TTC549 (cell line): ENCODE measurements around the gene FAM120A.

Experiments used
- FAIRE-seq: peaks from 2 replicates; lab custom pipeline; 2012; peaks lifted over from hg19 to GRCh38; lab: Jason Lieb, UNC

FAM120A gene

DNA sequence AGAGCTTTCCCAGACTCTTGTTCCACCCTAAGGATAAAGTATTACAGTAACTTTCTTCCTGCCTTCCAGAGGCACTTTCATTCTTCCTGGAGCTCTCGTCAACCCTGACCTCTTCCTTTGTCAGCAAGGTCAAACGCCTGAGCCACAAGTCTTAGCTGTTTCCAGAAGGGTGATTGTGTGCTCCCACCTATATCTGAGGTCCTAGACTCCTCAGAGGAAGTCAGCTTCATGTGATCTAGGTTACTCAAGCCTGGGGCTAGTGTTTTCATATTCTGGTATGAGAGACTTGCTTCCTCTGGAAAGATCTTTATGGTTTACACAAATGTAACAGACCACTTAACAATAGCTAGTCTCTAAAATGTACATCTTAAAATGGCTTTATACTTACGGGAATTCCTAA lies 5.4 kb upstream of the FAM120A start:
- no peak for FAIRE-seq

DNA sequence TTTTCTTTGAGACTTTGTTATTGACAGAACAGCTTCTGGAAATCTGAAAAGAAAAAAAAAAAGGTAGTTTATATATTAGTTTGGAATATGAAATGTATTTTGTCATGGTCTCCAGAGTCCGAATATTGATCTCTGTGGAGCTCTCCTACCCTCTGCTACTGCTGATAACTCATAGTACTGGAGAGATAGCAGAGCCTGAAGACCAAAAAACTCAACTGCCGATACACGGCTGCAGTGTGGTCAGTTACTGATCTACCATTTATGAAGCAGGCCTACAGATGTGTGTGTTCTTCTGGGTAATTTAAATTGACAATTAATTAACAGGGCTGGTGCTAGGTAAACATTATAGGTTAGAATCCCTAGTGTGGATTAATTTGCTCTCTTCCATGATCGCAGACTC lies 3.8 kb upstream of the FAM120A start:
- no peak for FAIRE-seq

DNA sequence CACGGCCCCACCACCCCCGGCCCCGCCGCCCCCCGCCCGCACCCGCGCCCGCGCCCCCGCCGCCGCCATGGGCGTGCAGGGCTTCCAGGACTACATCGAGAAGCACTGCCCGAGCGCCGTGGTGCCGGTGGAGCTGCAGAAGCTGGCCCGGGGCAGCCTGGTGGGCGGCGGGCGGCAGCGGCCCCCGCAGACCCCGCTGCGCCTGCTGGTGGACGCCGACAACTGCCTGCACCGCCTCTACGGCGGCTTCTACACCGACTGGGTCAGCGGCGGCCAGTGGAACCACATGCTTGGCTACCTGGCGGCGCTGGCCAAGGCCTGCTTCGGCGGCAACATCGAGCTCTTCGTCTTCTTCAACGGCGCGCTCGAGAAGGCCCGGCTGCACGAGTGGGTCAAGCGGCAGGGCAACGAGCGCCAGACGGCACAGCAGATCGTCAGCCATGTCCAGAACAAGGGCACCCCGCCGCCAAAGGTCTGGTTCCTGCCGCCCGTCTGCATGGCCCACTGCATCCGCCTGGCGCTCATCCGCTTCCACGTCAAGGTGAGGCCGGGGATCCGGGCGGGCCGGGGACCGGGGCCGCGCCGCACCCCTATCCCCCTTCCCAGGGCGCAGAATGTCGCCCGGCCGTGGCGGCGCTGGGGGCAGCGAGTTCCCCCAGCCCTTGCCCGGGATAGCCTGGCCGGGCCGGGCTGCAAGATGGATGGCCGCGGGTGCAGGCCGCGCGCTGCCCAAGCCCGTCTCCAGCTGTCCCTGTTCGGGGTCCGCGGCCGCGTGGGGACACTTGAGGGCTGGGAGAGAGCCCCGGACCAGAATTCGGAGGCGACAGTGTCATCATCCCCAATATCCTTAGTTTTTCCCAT lies 594 bp downstream of the FAM120A start:
- FAIRE-seq = no peak

GRCh38 chr9:93452710-93453046 lies 1.2 kb downstream of the FAM120A start:
- no peak for FAIRE-seq

DNA sequence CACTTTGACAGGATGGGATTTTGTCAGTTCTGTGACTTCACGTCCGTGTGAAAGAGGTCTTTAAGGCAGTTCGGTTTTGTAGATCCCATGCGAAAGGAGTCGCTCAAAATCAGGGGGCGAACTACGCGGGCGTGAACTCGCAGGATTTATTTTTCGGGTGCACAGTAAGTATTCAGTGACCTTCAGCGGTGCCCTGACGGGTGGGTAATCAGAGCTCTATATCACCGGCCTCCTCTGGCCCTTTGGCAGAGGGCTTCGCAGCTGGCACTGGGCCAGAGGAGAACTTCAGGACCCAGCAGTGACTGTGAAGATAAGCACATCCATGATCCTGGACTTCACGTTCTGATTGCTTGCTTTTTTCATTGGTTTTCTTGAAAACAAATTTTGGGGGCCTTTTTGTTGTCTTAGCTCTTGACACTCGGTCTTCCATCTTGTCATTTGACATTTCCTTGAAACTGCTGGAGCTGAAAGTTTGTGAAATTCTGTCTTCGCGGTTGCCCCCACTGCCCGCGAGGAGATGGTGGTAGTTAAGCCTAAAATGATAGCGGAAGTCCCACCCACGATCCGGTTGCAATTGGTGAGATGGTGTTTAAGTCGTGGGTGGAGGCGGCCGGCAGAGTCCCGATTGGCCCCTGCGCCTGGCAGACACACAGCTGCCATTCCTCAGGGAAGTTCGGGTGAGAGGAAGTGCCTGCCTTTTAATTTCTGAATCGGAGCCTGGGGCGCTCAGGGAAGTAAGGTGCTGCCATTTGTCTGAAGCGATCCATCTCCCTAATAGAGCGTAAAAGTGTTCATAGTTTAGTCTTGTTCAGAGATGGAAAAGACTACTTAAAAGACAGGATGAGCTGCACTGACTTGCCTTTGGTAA lies 1.8 kb downstream of the FAM120A start, which contains the start of gene FAM120AOS:
FAM120AOS (minus strand) TSS at position 535 of the 868 bp plus-strand sequence. CDS start 872 bp downstream, outside the sequence.
- peak; percentile 75 for FAIRE-seq

GRCh38 chr9:93456022-93456421 lies 4.5 kb downstream of the FAM120A start:
- no peak for FAIRE-seq

GRCh38 chr9:93456504-93456903 lies 5.0 kb downstream of the FAM120A start:
- FAIRE-seq = no peak

DNA sequence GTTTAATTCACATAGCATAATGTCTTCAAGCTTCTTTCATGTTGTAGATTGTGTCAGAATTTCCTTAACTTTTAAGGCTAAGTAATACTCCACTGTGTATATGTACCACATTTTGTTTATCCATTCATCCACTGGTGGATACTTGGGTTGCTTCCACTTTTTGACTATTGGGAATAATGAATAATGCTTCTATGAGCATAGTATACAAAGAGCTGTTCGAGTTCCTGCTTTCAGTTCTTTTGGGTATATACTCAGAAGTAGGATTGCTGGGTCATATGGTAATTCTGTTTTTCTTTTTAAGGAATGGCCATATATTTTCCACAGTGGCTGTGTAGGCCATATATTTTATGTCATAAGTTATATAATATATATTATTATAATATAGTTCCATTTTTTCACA lies 5.5 kb downstream of the FAM120A start:
- FAIRE-seq = no peak

DNA sequence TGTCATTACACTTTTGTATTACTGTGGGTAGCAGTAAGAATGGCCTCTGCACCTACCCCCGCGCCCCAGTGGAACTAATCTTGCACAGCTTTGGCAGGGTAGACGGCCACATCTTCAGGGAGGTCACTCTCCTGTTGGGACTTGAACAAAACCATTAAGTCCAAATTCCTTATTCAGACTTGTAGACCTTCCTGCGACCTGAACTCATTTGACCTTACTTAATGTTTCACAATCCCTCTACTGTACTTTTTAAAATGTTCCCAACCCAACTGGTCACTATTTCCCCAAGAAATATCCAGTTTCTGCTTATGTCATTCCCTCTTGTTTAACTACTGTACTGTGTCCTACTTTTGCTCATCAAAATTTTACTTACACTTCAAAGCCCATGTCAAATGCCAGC lies 7.2 kb downstream of the FAM120A start:
- FAIRE-seq = no peak

DNA sequence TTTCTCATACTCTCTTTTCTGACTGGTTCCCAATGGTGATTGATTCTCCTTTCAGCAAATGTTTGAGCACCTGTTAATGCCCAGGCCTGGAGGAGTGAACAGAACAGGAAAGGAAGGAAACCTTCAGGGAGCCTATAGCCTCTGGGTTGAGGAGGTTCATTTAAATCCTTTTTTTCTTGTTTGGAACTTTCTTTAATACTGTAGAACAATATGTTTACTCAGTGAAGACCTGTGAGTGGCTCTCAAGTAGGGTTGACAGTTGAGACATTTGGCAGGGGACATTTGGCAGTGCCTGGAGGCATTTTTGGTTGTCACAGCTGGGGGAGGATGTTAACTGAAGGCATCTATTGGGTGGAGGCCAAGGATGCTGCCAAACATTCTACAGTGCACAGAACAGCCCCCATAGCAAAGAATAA lies 8.0 kb downstream of the FAM120A start:
- no peak for FAIRE-seq

DNA sequence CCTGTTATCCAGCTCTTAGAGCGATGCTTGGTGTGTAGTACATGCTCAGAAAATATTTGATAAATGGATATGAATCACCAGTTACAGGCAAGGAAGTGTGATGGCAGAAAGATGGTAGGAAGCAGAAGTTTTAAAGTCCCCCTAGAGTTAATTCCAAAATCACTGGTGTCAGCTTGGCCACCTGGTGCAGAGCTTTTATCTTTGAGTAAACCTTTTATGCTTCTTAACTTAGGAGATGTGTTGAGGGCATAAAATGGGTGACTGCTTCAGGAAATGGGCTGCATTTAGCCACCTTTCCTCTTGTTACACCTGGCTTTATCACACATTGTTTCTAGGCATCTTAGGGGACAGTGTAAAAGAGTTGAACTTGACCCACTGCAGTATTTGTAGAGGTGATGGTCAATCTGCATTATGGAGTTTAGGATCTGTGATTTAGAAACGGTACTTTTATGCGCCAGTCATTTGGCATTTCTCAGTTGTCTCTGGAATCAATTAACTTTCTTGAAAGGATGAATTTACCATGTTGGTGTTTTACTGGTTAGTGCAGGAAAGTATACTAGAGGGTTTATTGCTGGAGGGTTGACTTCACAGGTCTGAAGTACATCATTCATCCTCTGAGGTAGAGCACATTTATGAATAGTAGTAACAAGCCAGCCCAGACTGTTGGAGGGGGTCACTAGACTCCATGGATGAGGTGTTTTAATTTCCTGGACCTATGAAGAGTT lies 9.4 kb downstream of the FAM120A start:
- no peak for FAIRE-seq

GRCh38 chr9:93461414-93461743 lies 9.9 kb downstream of the FAM120A start:
- no peak for FAIRE-seq

GRCh38 chr9:93461821-93462220 lies 10.3 kb downstream of the FAM120A start:
- no peak for FAIRE-seq

DNA sequence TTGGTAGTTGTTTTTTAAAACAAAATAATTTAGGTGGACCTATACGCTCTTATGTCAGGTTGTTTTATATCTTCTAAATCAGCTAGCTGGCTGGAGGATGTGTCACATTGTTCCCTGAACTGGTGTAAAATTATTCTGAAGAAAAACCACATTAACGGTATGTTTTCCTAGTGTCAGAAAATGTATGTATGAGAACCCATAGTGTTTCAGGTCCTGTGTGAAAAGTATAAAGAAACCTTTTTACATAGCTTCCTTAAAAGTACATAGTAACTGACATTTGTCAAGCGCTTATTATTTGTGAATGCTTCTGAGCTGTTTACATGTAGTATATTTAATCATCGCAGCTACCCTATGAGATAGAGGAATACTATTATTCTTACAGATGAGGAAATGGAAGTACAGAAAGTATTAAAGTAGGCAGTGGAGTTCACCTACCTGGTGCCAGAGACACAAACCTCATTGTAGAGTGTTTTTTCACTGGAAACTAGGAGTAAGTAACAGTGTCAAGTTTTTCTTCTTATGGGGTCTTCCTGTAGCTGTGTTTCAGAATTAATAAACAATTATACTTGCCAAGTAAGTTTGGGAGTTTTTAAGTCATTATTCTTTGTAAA lies 12.3 kb downstream of the FAM120A start:
- FAIRE-seq = no peak

- no peak for FAIRE-seq
These were observed 12.9 kb downstream of the FAM120A start for GRCh38 chr9:93464395-93464794.

GRCh38 chr9:93464876-93465275 lies 13.4 kb downstream of the FAM120A start:
- no peak for FAIRE-seq

DNA sequence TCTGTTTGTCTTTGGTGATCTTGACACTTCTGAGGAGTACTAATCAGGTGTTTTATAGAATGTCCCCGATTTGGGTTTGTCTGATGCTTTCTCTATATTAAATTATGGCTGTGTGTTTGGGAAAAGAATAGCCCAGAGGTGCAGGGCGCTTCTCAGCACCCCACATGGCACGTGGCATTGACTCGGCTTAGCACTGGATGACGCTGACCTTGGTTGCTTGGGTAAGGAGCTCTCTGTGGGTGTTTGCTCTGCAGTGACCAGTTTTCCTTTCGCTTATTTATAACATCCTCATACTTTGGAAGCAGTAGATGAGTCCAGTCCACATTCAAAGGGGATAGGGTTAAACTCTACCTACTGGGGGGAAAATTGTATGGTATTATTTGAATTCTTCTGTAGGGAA lies 14.4 kb downstream of the FAM120A start:
- FAIRE-seq = no peak

GRCh38 chr9:93466416-93467061 lies 15.1 kb downstream of the FAM120A start:
- FAIRE-seq = no peak

DNA sequence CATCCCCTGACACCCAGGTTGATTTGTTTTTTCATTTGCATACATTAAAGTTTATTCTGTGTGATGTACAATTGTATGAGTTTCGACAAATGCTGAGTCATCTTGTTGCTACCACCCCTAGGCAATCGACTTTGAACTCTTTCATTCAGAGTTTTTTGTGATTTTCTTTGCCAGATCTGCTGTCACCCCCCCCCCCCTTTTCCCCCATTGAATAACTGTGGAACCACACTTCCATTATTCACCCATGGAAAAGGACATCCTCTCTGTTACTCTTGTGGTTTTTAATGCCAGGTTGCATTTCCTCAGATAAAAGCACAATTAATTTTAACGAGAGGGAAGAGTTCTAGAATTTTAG lies 15.6 kb downstream of the FAM120A start:
- no peak for FAIRE-seq

DNA sequence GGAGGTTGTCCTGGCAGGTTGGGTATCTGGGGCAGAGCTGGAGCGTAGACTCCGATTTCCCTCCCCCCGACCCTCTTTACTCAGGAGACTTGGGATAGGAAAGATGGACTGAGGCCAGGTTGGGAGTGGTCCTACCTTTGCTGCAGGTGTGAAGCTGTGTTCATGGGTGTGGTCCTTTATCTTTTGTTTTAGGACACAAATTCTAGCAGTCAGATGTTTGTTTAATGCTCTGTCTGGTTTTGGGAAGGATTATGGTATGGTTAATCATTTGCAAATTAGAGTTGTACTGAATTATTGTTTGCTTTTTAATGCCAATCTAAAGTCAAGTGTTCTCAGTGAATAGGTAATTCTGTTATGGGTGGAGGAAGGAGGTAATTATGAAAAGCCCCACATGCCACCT lies 16.0 kb downstream of the FAM120A start:
- FAIRE-seq = no peak

GRCh38 chr9:93468763-93469456 lies 17.4 kb downstream of the FAM120A start:
- no peak for FAIRE-seq
